HG03558 (cell line): Measurements from ENCODE around the gene LBX1.

Source experiments
- ATAC-seq: cut with Tn5 transposase; IDR thresholded peaks from one replicate; pipeline ENCODE4 v1.9.1; 2021; ENCODE audit warnings: moderate number of reproducible peaks; ENCODE audit not compliant: unreplicated experiment; ENCODE audit errors: extremely low read depth

Gene LBX1

DNA sequence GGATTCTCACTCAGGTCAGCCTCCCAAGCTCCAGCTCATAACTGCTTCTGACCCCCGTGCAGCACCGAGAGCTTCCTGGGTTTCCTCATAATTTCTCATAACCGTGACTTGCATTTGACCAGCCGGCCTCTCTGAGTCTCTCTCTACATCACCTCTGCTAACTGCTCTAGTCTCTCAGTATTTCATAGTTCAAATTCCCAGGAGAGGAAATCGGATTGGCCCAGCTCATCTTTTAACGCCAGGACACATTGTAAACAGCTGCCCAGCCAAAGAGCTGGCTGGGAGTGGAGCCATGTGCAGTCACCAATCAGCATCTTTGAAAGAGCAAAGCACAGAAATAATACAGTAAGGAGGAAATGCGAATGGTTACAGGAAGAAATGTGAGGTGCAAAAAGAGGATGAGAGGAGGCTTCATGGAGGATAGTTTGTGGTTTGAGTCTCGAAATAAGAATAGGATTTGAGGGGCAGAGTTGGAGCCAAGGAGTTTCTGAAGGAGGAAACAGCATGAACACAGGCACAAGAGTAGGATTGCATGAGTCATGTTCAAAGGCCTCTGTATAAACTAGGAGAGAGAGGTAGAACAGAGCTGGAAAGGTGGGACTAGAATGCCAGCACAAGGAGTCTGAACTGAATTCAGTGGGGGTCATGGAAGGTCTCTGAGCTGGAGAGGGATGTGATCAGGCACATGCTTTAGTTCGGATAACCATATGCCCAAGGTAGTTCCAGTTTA, 15.2 kb upstream of the LBX1 start:
- ATAC-seq, result no peak

DNA sequence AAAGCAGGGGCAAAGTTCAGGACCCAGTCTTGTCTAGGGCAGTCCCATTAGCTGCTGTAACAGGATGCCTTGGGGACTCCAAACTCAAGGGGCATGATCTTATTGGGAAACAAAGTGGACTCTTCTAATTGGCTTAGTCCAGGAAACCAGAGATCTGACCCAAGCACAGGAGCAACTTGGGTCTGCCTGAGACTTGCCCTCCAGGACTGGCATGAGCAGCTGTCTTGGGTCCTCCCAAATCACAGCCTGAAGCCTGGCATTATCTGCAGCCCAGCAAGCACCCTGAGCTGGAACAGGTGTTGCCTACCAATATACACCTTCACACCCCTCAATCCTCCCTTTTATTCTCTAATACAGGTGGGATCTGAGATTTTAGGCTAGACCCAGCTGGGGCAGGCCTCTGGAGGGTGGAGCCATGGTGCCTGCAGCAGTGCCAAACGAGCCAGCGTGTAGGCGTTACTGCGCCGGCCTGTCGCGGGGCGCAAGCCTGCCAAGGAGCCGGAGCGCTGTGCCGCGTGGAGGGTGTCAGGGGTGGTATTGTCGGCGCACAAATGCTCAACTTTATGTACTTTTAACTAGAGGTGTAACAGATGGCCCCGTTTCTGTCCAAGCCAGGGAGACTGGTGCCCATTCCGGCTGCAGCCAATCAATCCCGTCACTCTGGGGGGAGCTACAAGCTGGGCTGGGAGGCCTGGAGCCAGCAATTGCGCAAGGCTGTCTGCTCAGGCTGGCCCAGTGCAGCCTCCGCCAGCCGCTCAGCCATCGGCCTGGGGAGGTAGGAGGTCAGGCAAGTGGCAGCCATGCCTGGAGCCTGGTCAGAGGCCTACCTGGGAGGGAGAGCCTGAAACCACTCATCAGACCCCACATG, 12.8 kb upstream of the LBX1 start:
- no peak for ATAC-seq

DNA sequence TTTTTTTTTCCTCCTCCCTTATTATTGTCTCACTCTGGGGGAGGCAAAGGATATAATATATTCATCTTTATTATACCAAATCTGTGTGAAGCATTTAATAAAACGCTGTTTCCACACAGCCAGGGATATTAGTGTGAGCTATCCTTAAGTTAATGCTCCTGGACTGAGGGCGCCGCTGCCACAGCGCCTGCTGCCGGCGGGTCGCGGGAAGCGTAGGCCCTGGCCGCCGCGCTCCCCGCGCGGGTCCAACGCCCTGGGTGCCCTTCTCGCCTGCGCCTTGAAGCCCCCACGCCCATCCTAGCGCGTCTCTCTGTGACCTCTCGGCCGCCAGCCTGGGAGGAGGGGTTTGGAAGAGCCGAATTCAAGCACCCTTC, 9.5 kb upstream of the LBX1 start:
- no peak for ATAC-seq

DNA sequence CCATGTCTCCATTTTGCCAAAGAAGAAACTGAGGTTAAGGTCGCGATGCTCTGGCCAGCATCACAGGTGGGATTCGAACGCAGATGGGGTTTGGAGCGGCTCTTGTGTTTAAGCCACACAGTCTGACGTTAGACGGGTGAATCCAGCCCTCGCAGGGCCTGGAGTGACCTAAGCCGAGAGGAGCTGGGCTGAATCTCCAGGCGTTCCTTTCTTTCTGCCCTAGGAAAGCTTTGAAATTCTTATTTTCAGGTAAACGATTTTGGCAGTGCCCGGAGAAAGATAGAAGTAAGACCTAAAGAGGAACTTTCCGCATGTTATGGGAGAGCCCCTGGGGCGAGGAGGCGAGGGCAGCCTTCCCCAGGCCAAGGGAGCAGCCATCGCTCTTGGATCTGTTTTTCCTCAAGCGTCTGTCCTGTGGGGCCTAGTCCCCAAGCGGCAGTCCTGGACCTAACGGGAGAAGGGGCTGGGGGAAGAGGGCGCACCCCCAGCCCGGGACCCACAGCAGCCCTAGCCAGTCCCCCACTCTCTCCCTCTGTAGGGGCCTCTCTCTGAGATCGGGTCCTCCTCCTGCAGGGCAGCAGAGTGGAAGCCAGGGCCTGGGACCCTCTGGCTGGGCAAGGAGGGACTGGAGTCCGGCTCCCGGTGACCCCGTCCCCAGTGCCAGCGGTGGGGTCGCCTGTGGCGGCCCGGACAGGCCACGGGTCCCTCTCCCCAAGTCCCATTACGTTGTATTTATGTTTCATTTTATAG, 8.9 kb upstream of the LBX1 start:
- no peak for ATAC-seq

DNA sequence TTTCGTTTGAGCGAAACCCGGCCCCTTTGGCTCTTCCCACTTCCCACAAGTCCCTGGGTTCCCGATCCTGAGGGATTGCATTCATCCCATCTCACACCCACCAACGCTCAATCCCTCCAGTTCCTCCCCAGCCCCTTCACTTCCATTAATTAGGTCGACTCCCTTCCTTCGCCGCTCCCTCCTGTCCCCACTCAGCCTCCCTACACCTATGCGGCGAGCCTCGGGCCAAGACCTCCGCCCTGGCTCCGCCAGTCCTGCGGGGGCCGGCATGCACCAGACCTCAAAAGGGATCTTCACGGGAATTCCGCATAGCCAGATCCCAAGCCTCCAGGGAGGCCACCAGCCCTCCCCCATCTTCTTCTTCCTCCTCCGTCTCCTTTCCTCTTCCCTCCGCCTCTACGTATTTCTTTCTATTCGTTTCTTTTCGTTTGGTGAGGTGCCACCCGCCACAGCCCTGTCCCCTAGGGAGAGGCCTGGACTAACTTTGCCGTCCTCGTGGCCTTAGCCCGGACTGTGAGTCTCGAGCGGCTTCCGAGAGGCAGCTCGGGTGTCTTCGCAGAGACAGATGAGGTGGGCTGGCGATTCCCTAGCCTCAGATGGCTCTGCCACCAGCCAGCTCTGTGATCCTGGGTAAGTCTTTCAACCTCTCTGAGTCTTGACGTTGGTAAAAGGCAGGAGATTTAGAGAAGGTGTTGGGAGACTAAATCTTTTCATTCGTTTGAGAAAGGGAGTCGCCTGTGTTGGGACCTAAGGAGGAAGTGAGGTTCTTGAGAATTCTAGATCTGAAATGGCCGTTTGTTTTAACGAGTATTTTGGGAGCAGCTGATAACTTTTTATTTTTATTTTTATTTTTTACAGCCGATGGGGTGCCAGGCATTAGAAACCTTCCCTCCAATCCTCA, 8.1 kb upstream of the LBX1 start:
- ATAC-seq, result no peak

DNA sequence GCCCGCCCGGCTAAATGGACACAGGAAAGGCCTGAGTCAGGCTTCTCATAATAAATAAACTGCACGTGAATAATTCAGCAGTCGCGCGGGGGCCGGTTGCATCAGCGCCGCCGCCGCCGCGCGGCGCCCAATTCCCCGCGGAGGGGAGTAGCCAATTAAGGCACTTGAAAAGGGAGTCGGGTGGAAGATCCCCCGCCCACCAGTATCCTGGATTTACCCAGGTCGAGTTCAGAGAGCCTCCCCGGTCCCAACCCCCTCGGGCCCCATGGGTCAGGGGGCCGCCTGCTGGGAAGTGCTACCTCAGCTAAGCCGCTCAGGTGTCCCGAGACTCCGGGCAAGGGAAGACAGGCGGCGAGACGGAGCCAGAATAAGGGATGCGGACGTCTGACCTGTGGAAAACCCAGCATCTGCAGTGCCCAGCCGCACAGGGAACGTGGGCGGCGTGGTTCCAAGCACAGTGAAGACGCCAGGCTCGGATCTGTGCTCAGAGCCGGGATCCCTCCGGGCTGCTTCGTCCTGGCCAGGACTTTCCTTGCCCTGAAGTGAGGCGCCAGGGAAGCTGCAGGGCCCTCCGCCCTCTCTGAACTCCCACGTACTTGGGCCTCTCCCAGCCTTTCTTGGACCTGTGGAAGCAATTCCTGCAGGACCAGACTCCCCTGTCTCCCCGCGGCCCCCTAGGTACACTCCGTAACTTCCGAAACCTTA, 7.3 kb upstream of the LBX1 start:
- ATAC-seq, result no peak

DNA sequence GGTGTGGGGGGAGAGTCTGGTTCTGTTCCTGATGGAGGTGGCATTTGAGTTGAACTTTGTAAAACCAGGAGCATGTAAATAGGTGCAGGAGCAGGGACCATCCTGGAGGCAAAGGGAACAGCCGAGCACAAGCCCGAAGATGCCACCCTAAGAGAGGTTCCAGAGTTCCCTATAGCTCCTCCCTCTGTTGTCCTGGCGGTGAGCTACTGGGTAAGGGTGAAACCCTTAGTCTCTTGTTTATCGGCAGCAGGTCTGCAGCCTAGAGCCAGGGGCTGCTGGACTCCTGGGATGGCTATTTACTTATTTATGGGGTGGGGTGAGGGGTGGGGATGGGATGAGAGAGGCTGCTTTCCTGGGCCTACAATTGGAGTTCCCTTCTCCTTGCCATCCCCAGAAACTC, 6.5 kb upstream of the LBX1 start:
- no peak for ATAC-seq

DNA sequence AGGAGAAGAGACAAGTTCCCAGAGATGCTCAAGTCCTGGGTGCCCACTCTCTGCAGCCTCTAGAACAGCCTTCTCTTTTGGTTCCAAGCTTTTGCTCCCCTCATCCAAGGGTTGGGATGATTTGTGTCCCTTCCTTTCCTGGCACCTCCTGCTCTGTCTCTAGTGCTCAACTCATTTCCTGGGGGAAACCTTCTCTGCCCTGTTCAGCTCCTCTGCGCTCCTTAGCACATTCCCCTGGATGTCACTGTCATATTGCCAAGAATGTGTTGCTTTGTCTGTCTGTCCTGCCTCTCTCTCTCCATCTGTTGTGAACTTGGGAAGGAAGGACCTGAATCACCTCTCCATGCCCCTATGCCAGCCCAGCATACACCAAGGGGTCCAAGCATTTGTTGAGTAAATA, 5.1 kb upstream of the LBX1 start:
- no peak for ATAC-seq

DNA sequence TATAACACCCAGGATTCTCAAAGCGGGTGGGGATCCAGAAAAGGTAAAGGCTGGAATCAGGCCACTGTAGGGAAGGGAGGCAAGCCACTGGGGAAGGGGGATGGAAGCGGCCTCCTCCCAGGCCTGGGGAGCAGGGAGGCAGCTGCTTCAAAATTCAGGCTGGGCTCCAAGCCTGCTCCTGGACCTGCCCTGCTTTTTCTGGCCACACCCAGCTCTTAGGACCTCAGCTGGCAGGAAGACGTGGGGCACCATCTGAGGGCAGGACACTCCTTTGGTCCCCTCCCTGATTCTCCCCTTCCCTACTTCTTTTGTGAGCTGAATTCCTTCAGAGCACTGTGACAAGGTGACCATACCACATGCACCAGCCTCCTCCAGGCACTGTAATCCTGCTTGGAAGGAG, 4.6 kb upstream of the LBX1 start:
- no peak for ATAC-seq

DNA sequence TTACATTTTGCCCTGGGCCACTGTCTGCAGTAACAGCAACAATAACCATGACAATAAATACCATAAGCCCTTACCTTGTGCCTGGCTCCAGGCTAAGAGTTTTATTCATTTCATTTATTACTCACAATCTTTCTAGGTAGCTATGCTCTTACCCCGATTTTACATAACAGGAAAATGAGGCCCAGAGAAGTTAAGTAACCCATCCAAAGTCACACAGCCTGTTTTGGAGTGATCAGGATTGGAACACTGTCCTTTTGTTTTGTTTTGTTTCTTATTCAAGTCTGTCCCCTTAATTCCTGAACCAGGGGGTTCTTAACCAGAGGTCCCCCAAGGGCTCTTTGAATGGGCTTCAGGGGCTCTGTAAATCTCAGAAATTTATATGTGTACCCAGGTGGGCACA, 4.2 kb upstream of the LBX1 start:
- ATAC-seq, result no peak

DNA sequence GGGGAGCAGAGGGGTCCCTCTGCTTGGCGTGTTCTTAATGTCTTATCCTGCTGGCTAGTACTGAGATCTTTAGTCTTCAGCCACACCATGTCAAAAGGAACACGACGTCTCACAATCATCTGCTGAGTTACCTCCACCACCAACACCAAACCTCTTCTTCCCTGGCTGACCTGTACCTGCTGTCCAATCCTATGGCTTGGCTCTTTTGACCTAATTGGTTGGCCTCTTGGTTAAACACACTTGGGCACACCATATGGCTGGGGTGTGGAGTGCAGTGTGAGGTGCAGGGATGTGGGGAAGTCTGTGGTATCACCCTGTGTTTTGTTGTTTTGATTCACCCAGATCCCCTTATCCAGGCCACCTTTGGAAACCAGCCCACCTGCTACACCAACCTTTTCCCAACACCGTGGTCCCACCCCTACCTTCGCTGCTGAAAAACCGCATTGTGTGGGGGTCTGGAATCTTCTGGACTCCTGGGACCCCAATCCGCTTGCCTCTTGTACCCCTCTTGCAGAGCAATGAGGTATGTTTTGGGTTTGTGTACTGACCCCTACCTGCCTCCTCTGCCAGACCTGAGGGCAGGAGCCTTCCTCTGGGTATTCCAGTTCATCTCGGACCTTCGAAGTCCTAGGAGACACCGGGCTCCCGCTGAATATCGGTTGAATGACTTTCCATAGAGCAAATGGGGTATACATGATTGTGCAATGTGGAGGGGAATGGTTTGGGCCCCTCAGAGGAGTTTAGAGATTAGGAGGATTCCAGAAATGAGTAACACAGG, 2.8 kb upstream of the LBX1 start:
- no peak for ATAC-seq

DNA sequence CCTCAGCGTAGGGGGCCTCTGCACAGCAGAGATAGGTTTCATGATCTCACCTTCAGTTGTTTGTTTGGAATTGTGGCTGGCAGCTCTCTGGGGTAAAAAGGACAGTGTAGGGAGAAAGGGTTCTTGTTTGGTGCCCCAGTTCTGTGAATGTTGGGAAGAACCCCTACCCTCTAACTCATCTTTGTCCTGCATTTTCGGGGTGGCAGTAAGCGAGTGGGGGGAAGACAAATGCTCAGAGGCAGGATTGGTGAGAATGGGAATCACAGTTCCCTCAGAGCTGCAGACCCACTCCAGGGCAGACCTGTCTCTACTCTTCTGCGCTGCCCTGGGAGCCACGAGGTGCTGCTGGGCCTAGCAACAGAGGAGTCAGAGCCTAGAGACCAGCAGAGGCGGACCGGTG, 1.8 kb upstream of the LBX1 start:
- ATAC-seq, result no peak

DNA sequence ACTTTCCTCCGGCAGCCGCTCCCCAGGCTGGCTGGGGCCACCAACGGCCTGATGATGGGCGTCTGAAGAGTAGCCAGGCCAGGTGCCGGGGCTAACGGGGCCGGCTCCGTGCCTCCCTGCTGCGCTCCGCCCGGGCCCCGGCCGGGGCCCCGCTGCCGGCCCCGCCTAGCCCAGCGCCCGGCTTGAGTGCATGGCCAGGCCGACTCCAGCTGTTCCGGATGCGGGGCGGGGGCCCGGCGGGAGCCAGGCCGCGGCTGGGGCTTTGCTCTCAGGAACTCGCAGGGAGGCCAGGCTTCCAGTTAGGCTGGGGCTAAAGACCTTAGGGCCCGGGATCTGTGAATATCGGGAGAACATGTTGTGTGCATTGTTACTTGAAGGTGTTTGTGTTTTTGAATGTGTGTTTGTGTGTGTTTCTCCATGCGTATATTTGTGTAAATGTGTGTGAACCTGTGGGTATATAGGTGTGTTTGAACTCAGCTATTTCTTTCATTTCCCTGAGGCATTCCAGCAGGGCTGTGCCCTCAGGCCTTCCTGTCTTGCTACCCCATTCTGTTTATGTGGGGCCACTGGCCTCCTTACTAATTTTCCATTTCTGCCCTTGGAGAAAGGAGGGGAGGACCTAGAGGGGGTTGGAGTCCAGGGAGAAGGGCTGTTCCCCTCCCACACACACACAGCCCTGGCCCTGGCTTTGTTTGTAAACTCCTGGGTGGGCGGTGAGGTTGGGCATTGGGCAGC, 1.1 kb upstream of the LBX1 start:
- no peak for ATAC-seq

DNA sequence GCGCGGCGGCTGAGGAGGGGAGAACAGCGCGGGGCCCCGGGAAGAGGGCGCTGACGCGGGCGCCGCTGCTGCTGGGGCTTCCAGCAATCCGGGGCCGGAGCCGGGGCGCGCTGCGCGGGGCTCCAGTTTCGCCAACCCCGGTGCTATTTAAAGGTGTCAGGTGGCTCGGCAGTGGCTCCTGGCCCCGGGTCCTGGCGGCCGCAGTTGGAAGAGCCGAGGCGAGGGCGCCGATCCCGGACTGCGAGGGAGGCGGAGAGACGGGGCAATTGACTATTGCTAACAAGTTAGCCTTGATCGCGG, 347 bp downstream of the LBX1 start:
- no peak for ATAC-seq

DNA sequence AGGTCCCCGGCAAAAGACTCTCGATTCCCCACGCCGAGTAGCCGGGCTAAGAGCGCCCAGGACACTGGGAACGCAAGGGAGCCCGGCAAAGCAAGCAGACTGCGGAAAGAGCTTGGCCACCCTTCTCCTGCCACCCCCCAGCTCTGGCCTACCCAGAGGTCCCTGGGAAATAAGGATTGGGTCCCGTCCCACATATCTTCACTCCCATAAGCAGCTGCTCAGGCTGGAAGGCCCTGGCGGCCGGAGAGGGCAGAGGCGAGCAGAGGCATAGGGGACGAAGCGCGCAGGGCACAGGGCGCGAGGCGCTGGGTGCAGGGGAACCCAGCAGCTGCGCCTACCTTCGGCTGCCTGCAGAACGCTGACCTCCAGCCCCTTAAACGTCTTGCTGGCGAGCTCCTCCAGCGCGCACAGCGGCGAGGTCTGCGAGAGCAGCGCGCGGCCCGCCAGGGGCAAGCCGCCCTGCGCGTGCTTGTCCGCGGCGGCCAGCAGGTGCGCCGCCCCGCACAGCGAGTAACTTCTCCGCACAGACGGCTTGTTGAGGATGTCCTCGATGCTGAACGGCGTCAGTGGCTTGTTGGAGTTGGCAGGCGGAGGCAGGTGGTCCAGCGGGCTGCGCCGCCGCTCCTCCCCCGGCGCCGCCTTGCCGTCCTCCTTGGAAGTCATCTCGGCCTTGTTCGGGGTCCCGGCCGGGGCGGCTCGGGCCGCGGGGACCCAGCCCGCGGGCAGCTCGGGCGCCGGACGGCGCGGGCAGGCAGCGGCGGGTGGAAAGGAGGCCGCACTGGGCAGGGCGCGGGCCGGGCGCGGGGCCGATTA, 904 bp downstream of the LBX1 start:
- ATAC-seq, result no peak

DNA sequence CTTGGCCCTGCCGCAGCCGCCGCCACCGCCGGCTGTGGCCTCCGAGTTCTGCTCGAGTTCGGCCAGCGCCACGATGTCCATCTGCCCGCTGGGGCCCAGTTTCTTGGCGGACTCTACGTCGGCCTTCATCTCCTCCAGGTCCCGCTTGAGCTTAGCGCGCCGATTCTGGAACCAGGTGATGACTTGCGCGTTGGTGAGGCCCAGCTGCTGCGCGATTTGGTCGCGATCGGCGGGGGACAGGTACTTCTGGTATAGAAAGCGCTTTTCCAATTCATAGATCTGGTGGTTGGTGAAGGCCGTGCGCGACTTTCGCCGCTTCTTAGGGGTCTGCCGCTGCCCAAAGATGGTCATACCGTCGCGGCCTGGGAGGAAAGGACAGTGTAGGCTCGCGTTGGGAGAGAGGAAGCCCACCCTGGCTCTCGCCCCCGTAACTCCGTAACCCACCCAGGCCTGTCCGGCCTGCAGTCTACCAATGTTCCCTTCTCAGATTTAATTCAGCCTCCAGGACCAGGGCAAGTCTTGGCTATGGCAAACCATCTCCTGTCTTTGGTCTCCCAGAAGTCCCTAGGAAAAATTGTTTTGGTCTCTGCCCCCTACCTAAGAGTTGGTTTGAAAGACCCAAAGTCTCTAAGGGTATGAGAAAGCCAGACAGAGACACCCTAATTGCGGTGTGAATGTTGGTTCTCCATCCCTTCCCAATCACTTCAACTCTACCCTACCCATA, 1.7 kb downstream of the LBX1 start:
- ATAC-seq, result no peak
